ENCODE results near the gene KRTCAP2. TPM values are rescaled to one million over a fixed set of nuclear protein-coding genes. Genes with fewer than 3 reads are reported as not detected.

Gene KRTCAP2
- total RNA-seq, 4 donors from 2014 or later: 1.5 to 200 (median 62.5) TPM

- Histone ChIP-seq H3K9me3 (no peaks in the 10 kb centered on the region), H3K27me3 (no peaks in the 10 kb centered on the region), H3K27ac (peak overlapping the region; percentile 74 to 83), H3K36me3 (no peaks in the 10 kb centered on the region), H3K4me3 (peak overlapping the region; percentile 62), H3K4me1 (peaks cover 0 to 32% of the 10 kb centered on the region in 2 donors)
- no peak for DNase-seq
- intact Hi-C loops (cut with DNase I; ENCODE audit: low total_unique reads): no loop called here
- no peak for TF ChIP-seq CTCF (IDR thresholded peaks at IDR 0.05)
- TF ChIP-seq POLR2A (IDR thresholded peaks at IDR 0.05): no peak
Measured at GRCh38 chr1:155130272-155131006, 42.7 kb downstream of the KRTCAP2 start.

GRCh38 chr1:155128755-155129473 lies 44.2 kb downstream of the KRTCAP2 start:
- Histone ChIP-seq H3K27ac (peak overlapping the region; percentile 74 to 83), H3K4me3 (peak overlapping the region; percentile 62), H3K36me3 (no peaks in the 10 kb centered on the region), H3K27me3 (no peaks in the 10 kb centered on the region), H3K9me3 (no peaks in the 10 kb centered on the region), H3K4me1 (peaks cover 0 to 23% of the 10 kb centered on the region in 2 donors)
- peak in 1 of 2 donors; percentile 52 for DNase-seq
- intact Hi-C loops (cut with DNase I; ENCODE audit: low total_unique reads): no loop called here
- TF ChIP-seq POLR2A (IDR thresholded peaks at IDR 0.05): peak in 1 of 2 donors; percentile 10
- TF ChIP-seq CTCF (IDR thresholded peaks at IDR 0.05): no peak

GRCh38 chr1:155127967-155128754 lies 44.9 kb downstream of the KRTCAP2 start:
- peak overlapping the region; percentile 74 to 83 for H3K27ac ChIP-seq
- H3K36me3 ChIP-seq: no peaks in the 10 kb centered on the region
- TF ChIP-seq CTCF (IDR thresholded peaks at IDR 0.05) (no peak), POLR2A (IDR thresholded peaks at IDR 0.05) (no peak)
- no peak for DNase-seq
- peaks cover 0 to 23% of the 10 kb centered on the region in 2 donors for H3K4me1 ChIP-seq
- peak overlapping the region; percentile 62 for H3K4me3 ChIP-seq
- intact Hi-C loops (cut with DNase I; ENCODE audit: low total_unique reads): no loop called here
- no peaks in the 10 kb centered on the region for H3K27me3 ChIP-seq
- H3K9me3 ChIP-seq: no peaks in the 10 kb centered on the region

GRCh38 chr1:155127105-155127966 lies 45.8 kb downstream of the KRTCAP2 start, which contains the start of gene EFNA1:
Gene EFNA1, plus strand, starts transcription at chr1:155127876. Its CDS starts 102 bp downstream, at chr1:155127978.
- peak within 1 kb of the TSS; percentile 62 for H3K4me3 ChIP-seq
- peak; percentile 54 to 61 for DNase-seq
- H3K27me3 ChIP-seq: no peaks in the 10 kb centered on the region
- H3K36me3 ChIP-seq: no peaks in the 10 kb centered on the region
- intact Hi-C loops (cut with DNase I; ENCODE audit: low total_unique reads): no loop called here
- H3K9me3 ChIP-seq: no peaks in the 10 kb centered on the region
- TF ChIP-seq POLR2A (IDR thresholded peaks at IDR 0.05) (peak in 1 of 2 donors; percentile 77), CTCF (IDR thresholded peaks at IDR 0.05) (no peak)
- peak within 1 kb of the TSS; percentile 74 to 83 for H3K27ac ChIP-seq
- H3K4me1 ChIP-seq: peaks cover 0 to 23% of the 10 kb centered on the region in 2 donors
